Neuronal stem cell (in vitro differentiated cells): Measurements from ENCODE around the gene TSR3.
A peak's percentile ranks its signal among the peaks of the same experiment; 100 is the strongest.

Experiments
- DNase-seq: peaks from one replicate; pipeline ENCODE4 v3.0.0-alpha.2; 2013; ENCODE audit warnings: low spot score
- H2AFZ ChIP-seq: one replicate; pipeline ENCODE4 v1.6.1; 2013; ENCODE audit warnings: mild to moderate bottlenecking, low read length, inconsistent platforms
- H2AK5ac ChIP-seq: 2 replicates; pipeline ENCODE4 v1.6.1; 2013; ENCODE audit warnings: low read depth, mild to moderate bottlenecking, inconsistent platforms, low read length, moderate library complexity, mixed read lengths
- H2BK120ac ChIP-seq: 2 replicates; pipeline ENCODE4 v1.6.1; 2013; ENCODE audit warnings: low read depth, mild to moderate bottlenecking, inconsistent platforms, low read length, moderate library complexity, mixed read lengths
- H2BK12ac ChIP-seq: one replicate; pipeline ENCODE4 v1.6.1; 2013; ENCODE audit warnings: low read length, inconsistent platforms
- H2BK15ac ChIP-seq: 2 replicates; pipeline ENCODE4 v1.6.1; 2013; ENCODE audit warnings: mild to moderate bottlenecking, low read length, inconsistent platforms, mixed read lengths
- H2BK5ac ChIP-seq: one replicate; pipeline ENCODE4 v1.6.1; 2013; ENCODE audit warnings: inconsistent platforms, mild to moderate bottlenecking, low read length, moderate library complexity
- H3K14ac ChIP-seq: one replicate; pipeline ENCODE4 v1.6.1; 2013; ENCODE audit warnings: low read length, inconsistent platforms
- H3K18ac ChIP-seq: 2 replicates; pipeline ENCODE4 v1.6.1; 2013; ENCODE audit warnings: low read length, inconsistent platforms
- H3K23ac ChIP-seq: 2 replicates; pipeline ENCODE4 v1.6.1; 2013; ENCODE audit warnings: low read depth, mild to moderate bottlenecking, mixed read lengths, low read length, inconsistent platforms; ENCODE audit not compliant: poor library complexity
- H3K27ac ChIP-seq: replicated peaks from 3 replicates; pipeline ENCODE4 v1.5.1; 2013; ENCODE audit warnings: low read length, inconsistent platforms
- H3K27me3 ChIP-seq, 3 experiments: 2 replicates each; pipeline ENCODE4 v1.6.1; 2013; ENCODE audit warnings: low read length in 3 of 3, mild to moderate bottlenecking in 2 of 3, inconsistent platforms in 1 of 3, low read depth in 1 of 3, mixed read lengths in 1 of 3, moderate library complexity in 1 of 3; ENCODE audit not compliant: control insufficient read depth in 3 of 3, insufficient read depth in 3 of 3
- H3K36me3 ChIP-seq, 2 donors: replicated peaks in 1 of 2; 2 replicates each; pipeline ENCODE4 v1.6.1; 2013; ENCODE audit warnings: low read length in 2 of 2; ENCODE audit not compliant: control insufficient read depth in 2 of 2, insufficient read depth in 2 of 2
- H3K4ac ChIP-seq: 2 replicates; pipeline ENCODE4 v1.6.1; 2013; ENCODE audit warnings: inconsistent platforms, mild to moderate bottlenecking, low read length, moderate library complexity
- H3K4me1 ChIP-seq, 2 donors: 1 replicate in 1 of 2; 2 replicates in 1 of 2; pipeline ENCODE4 v1.6.1; 2013; ENCODE audit warnings: low read length in 2 of 2, low read depth in 1 of 2; ENCODE audit not compliant: control insufficient read depth in 2 of 2, insufficient read depth in 1 of 2
- H3K4me2 ChIP-seq: one replicate; pipeline ENCODE4 v1.6.1; 2013; ENCODE audit warnings: mild to moderate bottlenecking, low read length, inconsistent platforms; ENCODE audit not compliant: insufficient read depth, poor library complexity, severe bottlenecking
- H3K4me3 ChIP-seq, 2 donors: 2 replicates each; pipeline ENCODE4 v1.5.1; 2013; ENCODE audit warnings: low read length in 2 of 2, mild to moderate bottlenecking in 2 of 2, inconsistent platforms in 1 of 2, moderate library complexity in 1 of 2
- H3K79me1 ChIP-seq: one replicate; pipeline ENCODE4 v1.6.1; 2013; ENCODE audit warnings: low read depth, mild to moderate bottlenecking, inconsistent platforms, low read length, moderate library complexity
- H3K9ac ChIP-seq: one replicate; pipeline ENCODE4 v1.6.1; 2013; ENCODE audit warnings: mild to moderate bottlenecking, low read depth, low read length, inconsistent platforms; ENCODE audit not compliant: poor library complexity
- H3K9me3 ChIP-seq, 2 donors: replicated peaks in 1 of 2; 2 replicates each; pipeline versions ENCODE3 to v1.6.1; 2013; ENCODE audit warnings: low read length in 2 of 2, mild to moderate bottlenecking in 2 of 2, inconsistent platforms in 1 of 2, low read depth in 1 of 2, mixed read lengths in 1 of 2, moderate library complexity in 1 of 2; ENCODE audit not compliant: control insufficient read depth in 2 of 2, insufficient read depth in 1 of 2
- H4K8ac ChIP-seq: one replicate; pipeline ENCODE4 v1.6.1; 2013; ENCODE audit warnings: low read depth, mild to moderate bottlenecking, inconsistent platforms, low read length, moderate library complexity
- H4K91ac ChIP-seq: one replicate; pipeline ENCODE4 v1.6.1; 2013; ENCODE audit warnings: low read length, low read depth, mild to moderate bottlenecking, inconsistent platforms; ENCODE audit not compliant: poor library complexity
- WGBS, 2 donors: extraction: QIAGEN DNeasy Blood & Tissue Kit; methylation state at CpG; one replicate each; pipeline ENCODE4 v1.1.7; 2013; ENCODE audit warnings: missing lambda C conversion rate in 2 of 2, mixed read lengths in 1 of 2; ENCODE audit not compliant: insufficient read length in 2 of 2, insufficient replicate concordance in 1 of 2; ENCODE audit errors: extremely low coverage in 2 of 2; 5-methylcytosine and 5-hydroxymethylcytosine counted together

The TSR3 gene

GRCh38 chr16:1387331-1387730 is 35.7 kb upstream of the TSR3 start:
- Histone ChIP-seq H3K27ac (no peak overlapping the region), H3K18ac (no peak overlapping the region), H3K23ac (peak overlapping the region; percentile 43), H3K4me1 (no peaks in the 10 kb centered on the region), H2BK12ac (no peak overlapping the region), H3K36me3 (peaks cover 5 to 13% of the 10 kb centered on the region in 2 donors), H3K9me3 (no peaks in the 10 kb centered on the region), H3K9ac (no peak overlapping the region), H3K27me3 (no peaks in the 10 kb centered on the region), H2BK15ac (no peak overlapping the region), H4K8ac (no peak overlapping the region), H2AFZ (no peak overlapping the region), H2BK5ac (no peak overlapping the region), H3K79me1 (peaks cover 3% of the 10 kb centered on the region), H2BK120ac (no peak overlapping the region), H3K4me3 (no peak overlapping the region), H3K4ac (no peak overlapping the region), H3K4me2 (no peak overlapping the region), H4K91ac (peak overlapping the region; percentile 72), H2AK5ac (no peak overlapping the region), H3K14ac (no peak overlapping the region)
- no CpG with 5 or more reads among the region's 16 CpGs for WGBS, 2 donors
- DNase-seq, result no peak

- H2AFZ ChIP-seq, result no peak overlapping the region
- no peak overlapping the region for H2AK5ac ChIP-seq
- no peak overlapping the region for H3K9ac ChIP-seq
- no peak overlapping the region for H2BK5ac ChIP-seq
- H2BK15ac ChIP-seq, result no peak overlapping the region
- no peaks in the 10 kb centered on the region for H3K9me3 ChIP-seq
- H3K27me3 ChIP-seq, result no peaks in the 10 kb centered on the region
- no peak for DNase-seq
- H3K36me3 ChIP-seq, result peaks cover 3 to 9% of the 10 kb centered on the region in 2 donors
- H3K4me2 ChIP-seq, result no peak overlapping the region
- H3K23ac ChIP-seq, result no peak overlapping the region
- H2BK120ac ChIP-seq, result no peak overlapping the region
- H3K4ac ChIP-seq, result no peak overlapping the region
- no peak overlapping the region for H3K4me3 ChIP-seq
- H3K79me1 ChIP-seq, result peaks cover 3% of the 10 kb centered on the region
- WGBS, 2 donors, result no CpG with 5 or more reads among the region's 39 CpGs
- no peak overlapping the region for H4K8ac ChIP-seq
- no peak overlapping the region for H3K14ac ChIP-seq
- H3K18ac ChIP-seq, result no peak overlapping the region
- no peak overlapping the region for H2BK12ac ChIP-seq
- no peaks in the 10 kb centered on the region for H3K4me1 ChIP-seq
- H3K27ac ChIP-seq, result no peak overlapping the region
- H4K91ac ChIP-seq, result no peak overlapping the region
These were observed 33.6 kb upstream of the TSR3 start for GRCh38 chr16:1385232-1385631.

- Histone ChIP-seq H2AK5ac (no peak overlapping the region), H3K27ac (no peak overlapping the region), H3K4ac (no peak overlapping the region), H3K4me1 (peaks cover 2 to 8% of the 10 kb centered on the region in 2 donors), H3K4me2 (no peak overlapping the region), H3K36me3 (peaks cover 0 to 6% of the 10 kb centered on the region in 2 donors), H2BK15ac (no peak overlapping the region), H3K14ac (no peak overlapping the region), H3K9ac (peak overlapping the region; percentile 44), H2AFZ (no peak overlapping the region), H3K79me1 (peaks cover 9% of the 10 kb centered on the region), H2BK120ac (no peak overlapping the region), H4K91ac (no peak overlapping the region), H3K4me3 (no peak overlapping the region), H2BK5ac (no peak overlapping the region), H3K18ac (no peak overlapping the region), H4K8ac (no peak overlapping the region), H3K9me3 (no peaks in the 10 kb centered on the region), H2BK12ac (no peak overlapping the region), H3K23ac (no peak overlapping the region), H3K27me3 (no peaks in the 10 kb centered on the region)
- DNase-seq, result no peak
- no CpG with 5 or more reads among the region's 18 CpGs for WGBS, 2 donors
These were observed 31.9 kb upstream of the TSR3 start for GRCh38 chr16:1383556-1383955.

- no peak overlapping the region for H3K4me3 ChIP-seq
- peaks cover 2 to 14% of the 10 kb centered on the region in 2 donors for H3K4me1 ChIP-seq
- no peak overlapping the region for H2AFZ ChIP-seq
- no peaks in the 10 kb centered on the region for H3K27me3 ChIP-seq
- no peak overlapping the region for H3K9ac ChIP-seq
- H3K9me3 ChIP-seq, result no peaks in the 10 kb centered on the region
- H3K79me1 ChIP-seq, result peaks cover 14% of the 10 kb centered on the region
- no CpG with 5 or more reads among the region's 9 CpGs for WGBS, 2 donors
- no peak overlapping the region for H3K4me2 ChIP-seq
- no peak for DNase-seq
- H4K91ac ChIP-seq, result no peak overlapping the region
- H3K36me3 ChIP-seq, result peaks cover 0 to 4% of the 10 kb centered on the region in 2 donors
- no peak overlapping the region for H2BK5ac ChIP-seq
- H3K4ac ChIP-seq, result no peak overlapping the region
- no peak overlapping the region for H2BK12ac ChIP-seq
- H3K23ac ChIP-seq, result no peak overlapping the region
- no peak overlapping the region for H3K27ac ChIP-seq
- H3K14ac ChIP-seq, result no peak overlapping the region
- H2AK5ac ChIP-seq, result no peak overlapping the region
- no peak overlapping the region for H2BK15ac ChIP-seq
- H4K8ac ChIP-seq, result no peak overlapping the region
- H2BK120ac ChIP-seq, result no peak overlapping the region
- no peak overlapping the region for H3K18ac ChIP-seq
These were observed 30.1 kb upstream of the TSR3 start for GRCh38 chr16:1381612-1382406.
